ENCODE measurements around the gene SLC25A30. TPM values are rescaled to one million over a fixed set of nuclear protein-coding genes. Genes with fewer than 3 reads are reported as not detected.

SLC25A30 gene
- total RNA-seq, 4 donors from 2014 or later: 2.4 to 15.6 (median 6.5) TPM

- Histone ChIP-seq H3K4me1 (peaks cover 0 to 28% (median 3%) of the 10 kb centered on the region in 4 donors), H3K9me3 (no peaks in the 10 kb centered on the region), H3K4me3 (no peak overlapping the region), H3K27me3 (no peaks in the 10 kb centered on the region), H3K36me3 (no peaks in the 10 kb centered on the region), H3K27ac (no peak overlapping the region)
- no peak for DNase-seq
- no peak for TF ChIP-seq POLR2AphosphoS5 (IDR thresholded peaks at IDR 0.05)
- TF ChIP-seq POLR2A (IDR thresholded peaks at IDR 0.05): no peak
- TF ChIP-seq CTCF (IDR thresholded peaks at IDR 0.05): no peak
- no peak for TF ChIP-seq EP300 (IDR thresholded peaks at IDR 0.05; ENCODE audit: low read depth)
- intact Hi-C loops (cut with DNase I; ENCODE audit: low total_unique reads) (no loop called here), in situ Hi-C loops (cut with MboI; ENCODE audit: low pct_ligation_motif_present in 1 of 4, low pct_unique_long_range_greater_than_20kb in 1 of 4, low sequenced_read_pairs in 3 of 4) (no loop called here)
- WGBS, 2 donors (ENCODE audit: low coverage in 1 of 2): 97% methylated on average over 4 of the region's 4 CpGs; no CpG with 5 or more reads in 1 of the 2 donors
Measured at GRCh38 chr13:45436953-45437352, 18.8 kb upstream of the SLC25A30 start.

GRCh38 chr13:45436332-45436731 is 18.2 kb upstream of the SLC25A30 start:
- Histone ChIP-seq H3K4me1 (peaks cover 0 to 22% (median 3%) of the 10 kb centered on the region in 4 donors), H3K27me3 (no peaks in the 10 kb centered on the region), H3K9me3 (no peaks in the 10 kb centered on the region), H3K36me3 (no peaks in the 10 kb centered on the region), H3K4me3 (no peak overlapping the region), H3K27ac (no peak overlapping the region)
- DNase-seq: no peak
- WGBS, 2 donors (ENCODE audit: low coverage in 1 of 2): 90 to 92% methylated on average over 4 to 9 of the region's 9 CpGs
- in situ Hi-C loops (cut with MboI; ENCODE audit: low pct_ligation_motif_present in 1 of 4, low pct_unique_long_range_greater_than_20kb in 1 of 4, low sequenced_read_pairs in 3 of 4) (no loop called here), intact Hi-C loops (cut with DNase I; ENCODE audit: low total_unique reads) (no loop called here)
- no peak for TF ChIP-seq CTCF (IDR thresholded peaks at IDR 0.05)
- TF ChIP-seq POLR2A (IDR thresholded peaks at IDR 0.05): no peak
- no peak for TF ChIP-seq POLR2AphosphoS5 (IDR thresholded peaks at IDR 0.05)
- TF ChIP-seq EP300 (IDR thresholded peaks at IDR 0.05; ENCODE audit: low read depth): no peak

- Histone ChIP-seq H3K27ac (peak overlapping the region; percentile 67 to 72 (median 70)), H3K9me3 (no peaks in the 10 kb centered on the region), H3K27me3 (no peaks in the 10 kb centered on the region), H3K4me1 (peaks cover 0 to 14% (median 1%) of the 10 kb centered on the region in 4 donors), H3K4me3 (no peak overlapping the region), H3K36me3 (no peaks in the 10 kb centered on the region)
- peak; percentile 35 for DNase-seq
- TF ChIP-seq CTCF (IDR thresholded peaks at IDR 0.05) (no peak), POLR2AphosphoS5 (IDR thresholded peaks at IDR 0.05) (peak in 1 of 3 donors; percentile 31)
- intact Hi-C loops (cut with DNase I; ENCODE audit: low total_unique reads) (no loop called here), in situ Hi-C loops (cut with MboI; ENCODE audit: low pct_ligation_motif_present in 1 of 4, low pct_unique_long_range_greater_than_20kb in 1 of 4, low sequenced_read_pairs in 3 of 4) (no loop called here)
- 42 to 52% methylated on average over 4 to 8 of the region's 8 CpGs for WGBS, 2 donors (ENCODE audit: low coverage in 1 of 2)
Measured at GRCh38 chr13:45434556-45435371, 16.6 kb upstream of the SLC25A30 start.

DNA sequence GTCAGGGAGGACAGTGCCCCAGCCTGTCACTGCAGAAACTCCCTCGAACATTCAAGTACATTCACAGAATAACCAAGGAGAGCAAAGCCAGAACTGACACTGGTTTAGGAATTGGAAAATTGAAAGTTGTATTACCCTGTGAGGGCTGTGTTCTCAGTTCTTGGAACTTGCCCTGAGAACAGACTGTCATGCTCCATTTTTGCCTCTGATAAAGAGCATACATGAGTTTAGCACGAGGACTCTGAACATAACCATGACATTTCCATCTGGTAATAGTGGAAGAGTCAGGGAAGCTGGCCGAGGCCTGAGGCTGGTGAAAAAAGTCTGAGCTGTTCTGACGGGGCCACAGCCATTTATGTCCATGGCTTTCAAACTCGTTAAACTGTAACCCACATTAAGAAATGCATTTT is 15.2 kb upstream of the SLC25A30 start:
- no peak for DNase-seq
- in situ Hi-C loops (cut with MboI; ENCODE audit: low pct_ligation_motif_present in 1 of 4, low pct_unique_long_range_greater_than_20kb in 1 of 4, low sequenced_read_pairs in 3 of 4): no loop called here
- intact Hi-C loops (cut with DNase I; ENCODE audit: low total_unique reads): no loop called here
- no peaks in the 10 kb centered on the region for H3K36me3 ChIP-seq
- H3K4me1 ChIP-seq: peaks cover 0 to 14% (median 1%) of the 10 kb centered on the region in 4 donors
- 41 to 48% methylated on average over 2 to 5 of the region's 5 CpGs for WGBS, 2 donors (ENCODE audit: low coverage in 1 of 2)
- H3K9me3 ChIP-seq: no peaks in the 10 kb centered on the region
- peak overlapping the region; percentile 1 to 41 (median 30) for H3K27ac ChIP-seq
- H3K27me3 ChIP-seq: no peaks in the 10 kb centered on the region
- H3K4me3 ChIP-seq: no peak overlapping the region
- TF ChIP-seq POLR2A (IDR thresholded peaks at IDR 0.05): no peak
- TF ChIP-seq POLR2AphosphoS5 (IDR thresholded peaks at IDR 0.05): no peak
- no peak for TF ChIP-seq CTCF (IDR thresholded peaks at IDR 0.05)
- no peak for TF ChIP-seq EP300 (IDR thresholded peaks at IDR 0.05; ENCODE audit: low read depth)
